Right atrium auricular region (tissue), 2 donors: ENCODE results near the gene CD6. TPM values are rescaled to one million over a fixed set of nuclear protein-coding genes. Genes with fewer than 3 reads are reported as not detected.

ENCODE experiments used
- DNase-seq: peaks from one replicate; pipeline ENCODE4 v3.0.0-alpha.2; 2019; ENCODE audit warnings: low spot score
- H3K27ac ChIP-seq, 2 donors: fragments of 200-600 bp; sonication (generic); 1 replicate in 1 of 2; 2 replicates in 1 of 2; pipeline ENCODE4 v1.5.1; 2016 to 2019
- H3K27me3 ChIP-seq, 2 donors: fragments of 200-600 bp; sonication (generic); one replicate each; pipeline versions ENCODE4 v1.5.1 to v1.6.0; 2017 to 2019
- H3K36me3 ChIP-seq: fragments of 200-600 bp; sonication (generic); one replicate; pipeline ENCODE4 v1.5.1; 2016
- H3K4me1 ChIP-seq, 2 donors: fragments of 200-600 bp; sonication (generic); one replicate each; pipeline versions ENCODE4 v1.5.1 to v1.6.0; 2017 to 2019
- H3K4me3 ChIP-seq, 2 donors: fragments of 200-600 bp; sonication (generic); 1 replicate in 1 of 2; 2 replicates in 1 of 2; pipeline ENCODE4 v1.5.1; 2017 to 2019; ENCODE audit warnings: mild to moderate bottlenecking in 1 of 2, moderate library complexity in 1 of 2
- H3K9me3 ChIP-seq, 2 donors: fragments of 200-600 bp; sonication (generic); one replicate each; pipeline ENCODE4 v1.5.1; 2019
- CTCF ChIP-seq, 2 donors: fragments of 200-600 bp; sonication (generic); IDR thresholded peaks; one replicate each; pipeline ENCODE4 v1.5.1; 2019; ENCODE audit warnings: antibody characterized with exemption in 2 of 2
- total RNA-seq, 2 donors: library from RNA; depleted of rRNA; stranded (reverse); fragments of >200 nt; gene quantifications; one replicate each; pipeline ENCODE4 v1.1.0, GENCODE V29; 2016

Gene CD6
- total RNA-seq, 2 donors from 2014 or later, result 0.48 to 0.79 TPM

DNA sequence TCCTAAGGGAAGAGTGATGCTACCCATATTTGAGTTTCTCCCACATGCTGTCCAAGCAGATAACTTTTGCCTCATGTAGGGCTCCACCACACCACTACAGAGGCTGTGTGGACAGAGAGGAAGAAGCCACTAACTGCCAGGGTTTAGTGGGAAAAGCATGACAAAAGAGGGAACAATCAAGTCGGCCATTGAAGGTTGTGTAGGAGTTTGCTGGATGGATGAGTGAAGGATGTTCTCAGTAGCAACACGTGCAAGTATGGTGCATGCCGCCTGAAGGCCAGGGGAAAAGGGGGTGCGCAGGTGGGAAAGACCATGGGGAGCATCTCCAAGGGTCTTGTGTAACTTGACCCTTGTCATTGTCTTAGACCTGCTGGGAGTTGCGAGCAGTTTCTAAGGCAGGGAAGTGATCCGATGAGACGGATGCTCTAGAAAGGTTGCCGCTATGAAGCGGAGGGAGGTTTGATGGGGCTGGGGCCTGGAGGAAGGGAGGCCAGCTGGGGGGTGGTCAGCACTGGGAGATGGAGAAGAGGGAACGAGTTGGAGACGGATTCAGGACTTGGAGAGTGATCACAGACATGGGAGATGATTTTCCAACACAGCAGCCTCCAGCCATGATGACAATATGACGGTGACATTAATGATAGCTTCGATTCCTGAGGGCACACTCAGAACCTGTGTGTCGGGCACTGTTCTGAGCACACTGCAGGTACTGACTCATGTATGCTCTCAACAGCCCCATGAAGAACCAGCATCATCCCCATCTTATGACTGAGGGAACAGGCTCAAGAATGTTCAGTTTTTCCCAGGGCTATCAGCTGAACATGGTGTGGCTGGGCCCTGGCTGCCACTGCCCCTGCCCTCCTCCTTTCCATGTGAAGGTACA is 53.7 kb downstream of the CD6 start:
- no peak for TF ChIP-seq CTCF (IDR thresholded peaks at IDR 0.05)

GRCh38 chr11:61025821-61026120 is 54.3 kb downstream of the CD6 start:
- Histone ChIP-seq H3K4me1 (peaks cover 0 to 23% of the 10 kb centered on the region in 2 donors), H3K27me3 (peaks cover 0 to 4% of the 10 kb centered on the region in 2 donors), H3K9me3 (no peaks in the 10 kb centered on the region), H3K4me3 (no peak overlapping the region), H3K36me3 (no peaks in the 10 kb centered on the region), H3K27ac (no peak overlapping the region)
- no peak for DNase-seq
- no peak for TF ChIP-seq CTCF (IDR thresholded peaks at IDR 0.05)

More for the DNA sequence above, 53.7 kb downstream of the CD6 start:
- DNase-seq, result no peak
- H3K27ac ChIP-seq, result no peak overlapping the region
- H3K9me3 ChIP-seq, result no peaks in the 10 kb centered on the region
- H3K4me3 ChIP-seq, result no peak overlapping the region
- H3K36me3 ChIP-seq, result no peaks in the 10 kb centered on the region
- H3K27me3 ChIP-seq, result peaks cover 0 to 4% of the 10 kb centered on the region in 2 donors
- peaks cover 0 to 23% of the 10 kb centered on the region in 2 donors for H3K4me1 ChIP-seq

DNA sequence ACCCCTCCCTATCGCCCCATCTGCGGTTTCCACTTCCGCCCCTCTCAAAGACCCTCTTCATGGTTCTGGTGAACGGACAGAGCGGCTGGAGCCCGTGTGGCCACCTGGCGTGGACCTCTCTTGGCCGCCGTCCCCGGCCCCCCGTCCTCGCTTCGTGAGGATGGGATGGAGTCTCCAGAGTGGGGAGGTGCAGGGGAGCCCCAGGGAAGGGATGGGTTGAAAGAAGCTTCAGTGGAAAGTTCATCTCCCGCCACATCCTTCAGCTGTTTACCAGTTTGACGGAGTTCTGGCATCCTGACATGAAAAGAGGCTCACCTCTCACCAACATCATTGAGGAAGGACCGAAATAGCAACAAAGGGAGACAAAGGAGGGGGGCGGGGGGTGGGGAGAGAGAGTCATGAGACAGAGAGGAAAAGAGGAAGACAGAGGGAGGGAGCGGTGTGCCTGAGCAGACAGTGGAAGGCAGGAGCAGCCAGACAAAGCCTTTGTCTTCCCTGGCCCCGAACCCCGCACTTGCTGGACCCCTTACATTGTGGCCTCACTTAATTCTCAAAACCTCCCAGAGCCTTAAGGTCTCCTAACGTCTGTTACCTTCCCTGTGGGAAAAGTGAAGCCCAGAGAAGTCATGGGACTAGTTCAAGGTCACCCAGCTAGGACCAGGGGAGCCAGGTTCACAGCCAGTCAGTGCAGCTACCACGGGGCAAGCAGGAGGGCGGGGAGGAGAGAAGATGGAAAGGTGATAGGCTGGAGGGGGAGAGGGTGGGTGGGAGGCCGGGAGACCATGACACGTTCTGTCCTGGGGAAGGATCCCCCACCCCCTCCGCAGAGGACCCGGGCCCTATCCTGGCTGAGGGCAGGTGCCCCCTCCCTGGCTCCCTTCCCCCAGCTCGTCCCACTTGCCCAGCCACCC is 54.9 kb downstream of the CD6 start:
- Histone ChIP-seq H3K36me3 (no peaks in the 10 kb centered on the region), H3K4me1 (peaks cover 0 to 23% of the 10 kb centered on the region in 2 donors), H3K27me3 (peaks cover 0 to 4% of the 10 kb centered on the region in 2 donors), H3K4me3 (no peak overlapping the region), H3K9me3 (no peaks in the 10 kb centered on the region), H3K27ac (no peak overlapping the region)
- no peak for DNase-seq
- no peak for TF ChIP-seq CTCF (IDR thresholded peaks at IDR 0.05)

DNA sequence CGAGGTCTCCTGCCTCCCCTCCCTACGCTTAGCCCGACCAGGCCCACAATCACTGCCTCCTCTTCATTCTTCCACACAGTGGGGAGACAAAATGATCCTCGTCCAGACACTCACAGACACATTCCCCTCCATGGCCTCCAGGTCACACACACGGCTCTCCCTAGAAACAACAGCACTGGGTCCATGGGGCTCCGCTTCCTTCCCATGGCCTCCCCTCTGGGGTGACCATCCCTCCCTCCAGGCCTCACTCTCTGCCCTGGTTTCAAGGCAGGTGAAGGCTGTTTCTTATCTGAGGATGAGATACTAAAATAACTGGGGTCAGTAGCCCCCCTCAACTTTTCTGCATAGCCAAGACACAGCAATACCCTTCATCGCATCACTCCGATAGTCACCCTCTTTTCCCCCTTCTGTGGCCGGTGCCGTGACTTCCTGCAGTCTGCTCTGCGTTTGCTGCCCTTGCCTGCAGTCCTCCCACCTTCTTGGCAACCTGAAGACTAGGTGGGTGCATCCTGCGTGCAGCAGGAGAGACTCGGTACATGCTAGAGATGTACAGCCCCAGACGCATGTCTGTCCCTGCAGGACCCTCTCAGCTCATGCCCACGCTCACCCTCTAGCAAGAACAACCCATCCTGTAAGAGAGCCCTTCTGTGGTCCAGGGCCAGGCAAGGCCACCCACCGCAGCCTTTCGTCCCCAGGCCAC is 55.8 kb downstream of the CD6 start:
- H3K27me3 ChIP-seq, result no peaks in the 10 kb centered on the region
- DNase-seq, result no peak
- peaks cover 0 to 23% of the 10 kb centered on the region in 2 donors for H3K4me1 ChIP-seq
- no peaks in the 10 kb centered on the region for H3K36me3 ChIP-seq
- H3K9me3 ChIP-seq, result no peaks in the 10 kb centered on the region
- H3K4me3 ChIP-seq, result no peak overlapping the region
- no peak overlapping the region for H3K27ac ChIP-seq
- TF ChIP-seq CTCF (IDR thresholded peaks at IDR 0.05), result no peak

DNA sequence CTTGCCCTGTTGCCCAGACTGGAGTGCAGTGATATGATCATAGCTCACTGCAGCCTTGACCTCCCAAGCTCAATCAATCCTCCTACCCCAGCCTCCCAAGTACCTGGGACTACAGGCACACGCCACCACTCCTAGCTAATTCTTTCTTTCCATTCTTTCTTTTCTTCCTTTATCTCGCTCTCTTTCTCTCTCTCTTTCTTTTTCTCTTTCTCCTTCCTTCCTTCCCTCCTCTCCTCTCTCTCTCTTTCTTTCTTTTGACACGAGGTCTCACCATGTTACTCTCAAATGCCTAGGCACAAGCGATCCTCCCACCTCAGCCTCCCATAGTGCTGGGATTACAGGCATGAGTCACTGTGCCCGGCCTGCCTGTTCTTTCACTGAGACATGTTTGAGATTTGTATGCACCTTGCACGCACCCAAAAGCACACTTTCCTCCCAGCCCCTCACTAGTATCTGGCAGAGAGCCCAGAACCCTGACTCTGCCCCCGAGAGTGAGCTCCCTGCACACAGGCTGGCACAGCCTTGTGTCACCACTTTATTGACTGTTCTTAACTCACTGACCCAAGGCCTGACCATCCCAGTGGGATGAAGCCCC is 56.8 kb downstream of the CD6 start:
- Histone ChIP-seq H3K27me3 (no peaks in the 10 kb centered on the region), H3K4me3 (no peak overlapping the region), H3K4me1 (peaks cover 0 to 22% of the 10 kb centered on the region in 2 donors), H3K36me3 (no peaks in the 10 kb centered on the region), H3K9me3 (no peaks in the 10 kb centered on the region), H3K27ac (no peak overlapping the region)
- TF ChIP-seq CTCF (IDR thresholded peaks at IDR 0.05), result no peak
- no peak for DNase-seq
